Measurements from ENCODE around the gene GPR62.
A peak's percentile ranks its signal among the peaks of the same experiment; 100 is the strongest.

Gene GPR62

GRCh38 chr3:51940648-51941462 is 14.3 kb upstream of the GPR62 start:
- no peak for DNase-seq

- DNase-seq = no peak
Observed at GRCh38 chr3:51941463-51941797, 13.8 kb upstream of the GPR62 start.

- DNase-seq = peak; percentile 89 to 99
Observed at GRCh38 chr3:51941798-51942602, 13.2 kb upstream of the GPR62 start, which contains the start of the genes PARP3 and RRP9. Gene PARP3 (plus strand): TSS chr3:51942363. CDS start chr3:51943356, 993 bp downstream. Gene RRP9 (minus strand): TSS chr3:51941904. CDS start chr3:51941867, 37 bp downstream.

GRCh38 chr3:51942603-51943450 is 12.4 kb upstream of the GPR62 start:
- peak in 1 of 2 donors; percentile 16 for DNase-seq

- no peak for DNase-seq
Observed at GRCh38 chr3:51943451-51944391, 11.5 kb upstream of the GPR62 start.

GRCh38 chr3:51944451-51945021 is 10.6 kb upstream of the GPR62 start:
- no peak for DNase-seq

- DNase-seq = no peak
Observed at GRCh38 chr3:51945031-51945840, 9.9 kb upstream of the GPR62 start.

GRCh38 chr3:51945926-51946705 is 9.1 kb upstream of the GPR62 start:
- no peak for DNase-seq

- no peak for DNase-seq
Observed at GRCh38 chr3:51946796-51947195, 8.4 kb upstream of the GPR62 start.

- no peak for DNase-seq
Observed at GRCh38 chr3:51947215-51947900, 7.8 kb upstream of the GPR62 start.

- DNase-seq = no peak
Observed at GRCh38 chr3:51948016-51948580, 7.1 kb upstream of the GPR62 start.

- DNase-seq = no peak
Observed at GRCh38 chr3:51949121-51949520, 6.1 kb upstream of the GPR62 start.

GRCh38 chr3:51950899-51951298 is 4.3 kb upstream of the GPR62 start:
- DNase-seq = no peak

GRCh38 chr3:51953445-51953844 is 1.7 kb upstream of the GPR62 start:
- DNase-seq = no peak

- DNase-seq = no peak
Observed at GRCh38 chr3:51954105-51954504, 1.1 kb upstream of the GPR62 start.

- DNase-seq = no peak
Observed at GRCh38 chr3:51954713-51955112, 468 bp upstream of the GPR62 start.

GRCh38 chr3:51955893-51956770 is 951 bp downstream of the GPR62 start:
- DNase-seq = no peak

All from bone marrow (tissue), 2 donors.